Endothelial cell of umbilical vein (primary cell): Measurements from ENCODE around the gene GPR101. TPM values are rescaled to one million over a fixed set of nuclear protein-coding genes. Genes with fewer than 3 reads are reported as not detected.

Experiments
- BruUV-seq: library from RNA; stranded (reverse); fragments of 400-500 nt; replicated peaks from 2 replicates; lab custom pipeline; 2021; lab: Mats Ljungman, UMichigan
- CTCF ChIA-PET: fragments of 300-600, 350-600 bp; sonication (Branson Sonifier 250); formaldehyde crosslinking; loops from one replicate; lab custom pipeline; 2021; ENCODE audit warnings: antibody characterized with exemption, inconsistent platforms; lab: Charles Lee
- POLR2A ChIA-PET: fragments of 300-600, 350-600 bp; sonication (Branson Sonifier 250); formaldehyde crosslinking; loops from one replicate; lab custom pipeline; 2021; ENCODE audit warnings: antibody characterized with exemption, inconsistent platforms; lab: Charles Lee
- DNase-seq: peaks from one replicate; pipeline ENCODE4 v3.0.0-alpha.2; 2011; ENCODE audit warnings: low read depth, low spot score
- FAIRE-seq: peaks from 2 replicates; lab custom pipeline; 2011; peaks lifted over from hg19 to GRCh38; lab: Jason Lieb, UNC
- H2AFZ ChIP-seq: 2 replicates; pipeline ENCODE4 v1.6.0; 2012; ENCODE audit warnings: low read depth, low read length, control low read depth, inconsistent platforms
- H3K27ac ChIP-seq: 2 replicates; pipeline ENCODE4 v1.5.1; 2011; ENCODE audit warnings: low read depth, mild to moderate bottlenecking, control low read depth, low read length, moderate library complexity; ENCODE audit not compliant: insufficient read depth
- H3K27me3 ChIP-seq, 2 experiments: 2 replicates each; pipeline versions ENCODE4 v1.6.0 to v1.6.1; 2011; ENCODE audit warnings: low read length in 2 of 2, mixed read lengths in 1 of 2; ENCODE audit not compliant: control insufficient read depth in 2 of 2, insufficient read depth in 2 of 2
- H3K36me3 ChIP-seq, 2 experiments: 2 replicates in 1 of 2; 3 replicates in 1 of 2; pipeline ENCODE4 v1.5.1; 2011; ENCODE audit warnings: low read length in 2 of 2, mild to moderate bottlenecking in 1 of 2, moderate library complexity in 1 of 2; ENCODE audit not compliant: control insufficient read depth in 2 of 2, insufficient read depth in 2 of 2; ENCODE audit errors: extremely low read depth in 1 of 2
- H3K4me1 ChIP-seq: 3 replicates; pipeline ENCODE4 v1.5.1; 2011; ENCODE audit warnings: mild to moderate bottlenecking, low read length; ENCODE audit not compliant: control insufficient read depth, insufficient read depth; ENCODE audit errors: extremely low read depth
- H3K4me2 ChIP-seq: 2 replicates; pipeline ENCODE4 v1.6.1; 2011; ENCODE audit warnings: low read length, control low read depth, mixed read lengths; ENCODE audit not compliant: insufficient read depth
- H3K4me3 ChIP-seq, 3 experiments: fragments of 200-600 bp in 1 of 3; sonication (generic), shearing (Covaris generic) in 1 of 3; replicated peaks in 1 of 3; 2 replicates each; pipeline ENCODE4 v1.5.1; 2011 to 2016; ENCODE audit warnings: control low read depth in 3 of 3, low read length in 3 of 3, mild to moderate bottlenecking in 2 of 3, inconsistent platforms in 1 of 3, low read depth in 1 of 3, moderate library complexity in 1 of 3; ENCODE audit not compliant: insufficient read depth in 1 of 3
- H3K79me2 ChIP-seq: 2 replicates; pipeline ENCODE4 v1.6.0; 2012; ENCODE audit warnings: low read length, inconsistent platforms; ENCODE audit not compliant: control insufficient read depth, insufficient read depth
- H3K9ac ChIP-seq: replicated peaks from 2 replicates; pipeline ENCODE3; 2011; ENCODE audit warnings: low read length, control low read depth; ENCODE audit not compliant: insufficient read depth; ENCODE audit errors: extremely low read depth
- H3K9me1 ChIP-seq: replicated peaks from 3 replicates; pipeline ENCODE4 v1.6.0; 2011; ENCODE audit warnings: mild to moderate bottlenecking, low read length; ENCODE audit not compliant: control insufficient read depth, insufficient read depth; ENCODE audit errors: extremely low read depth
- H3K9me3 ChIP-seq: replicated peaks from 2 replicates; pipeline ENCODE4 v1.5.1; 2012; ENCODE audit warnings: low read length, inconsistent platforms; ENCODE audit not compliant: control insufficient read depth, insufficient read depth
- H4K20me1 ChIP-seq: replicated peaks from 2 replicates; pipeline ENCODE3; 2011; ENCODE audit warnings: mild to moderate bottlenecking, low read length; ENCODE audit not compliant: control insufficient read depth, insufficient read depth; ENCODE audit errors: extremely low read depth
- EZH2 ChIP-seq: IDR thresholded peaks from 2 replicates; pipeline ENCODE4 v1.6.1; 2012; ENCODE audit warnings: borderline replicate concordance, low read depth, mild to moderate bottlenecking, moderate library complexity, low read length, inconsistent platforms; ENCODE audit not compliant: severe bottlenecking
- FOS ChIP-seq: IDR thresholded peaks from 2 replicates; pipeline ENCODE4 v1.6.1; 2011; ENCODE audit warnings: mild to moderate bottlenecking, low read length, moderate library complexity, borderline replicate concordance; ENCODE audit not compliant: insufficient read depth
- POLR2A ChIP-seq: IDR thresholded peaks from 2 replicates; pipeline ENCODE4 v1.6.1; 2012; ENCODE audit warnings: low read depth, mild to moderate bottlenecking, control low read depth, low read length
- POLR2AphosphoS5 ChIP-seq: IDR thresholded peaks from 2 replicates; pipeline ENCODE4 v1.6.1; 2012; ENCODE audit warnings: low read depth, mild to moderate bottlenecking, control low read depth, low read length, moderate library complexity; ENCODE audit not compliant: insufficient read depth
- dilution Hi-C: fragments of 300-500 bp; cut with MboI; formaldehyde crosslinking; loops from one replicate; pipeline ENCODE4 v1.15.0; 2019; ENCODE audit warnings: low sequenced_read_pairs; ENCODE audit not compliant: extremely low pct_ligation_motif_present
- intact Hi-C: fragments of 100-400 bp; cut with micrococcal nuclease; formaldehyde crosslinking; loops from one replicate; pipeline ENCODE4 v1.10.0; 2022
- polyA plus RNA-seq, 4 experiments: library from polyadenylated mRNA; depleted of rRNA in 3 of 4; stranded (reverse) in 3 of 4; unstranded in 1 of 4; fragments of >200 nt; gene quantifications; 2 replicates each; pipeline versions ENCODE4 v1.2.1 to v1.2.3, GENCODE V29; 2011 to 2012; ENCODE audit warnings: missing spikeins in 1 of 4
- total RNA-seq: library from RNA; stranded (reverse); gene quantifications from 2 replicates; pipeline ENCODE4 v1.2.3, GENCODE V29; 2021
- TF ChIP-seq, protein P1 (sequence below): IDR thresholded peaks from 2 replicates; pipeline ENCODE4 v1.6.1; 2011; ENCODE audit not compliant: insufficient read depth, insufficient read length
- TF ChIP-seq, protein P2 (sequence below), 2 donors: IDR thresholded peaks; 1 replicate in 1 of 2; 2 replicates in 1 of 2; pipeline ENCODE4 v1.5.1; 2011; ENCODE audit warnings: low read length in 2 of 2, mild to moderate bottlenecking in 2 of 2, moderate library complexity in 2 of 2, control low read depth in 1 of 2, inconsistent platforms in 1 of 2, low read depth in 1 of 2; ENCODE audit not compliant: insufficient read depth in 1 of 2; ENCODE audit errors: extremely low read depth in 1 of 2

The GPR101 gene
- total and polyA plus RNA-seq, 2 donors (not counting 3 experiments of a cell fraction or from before 2014, with no cell fraction given): not detected

DNA sequence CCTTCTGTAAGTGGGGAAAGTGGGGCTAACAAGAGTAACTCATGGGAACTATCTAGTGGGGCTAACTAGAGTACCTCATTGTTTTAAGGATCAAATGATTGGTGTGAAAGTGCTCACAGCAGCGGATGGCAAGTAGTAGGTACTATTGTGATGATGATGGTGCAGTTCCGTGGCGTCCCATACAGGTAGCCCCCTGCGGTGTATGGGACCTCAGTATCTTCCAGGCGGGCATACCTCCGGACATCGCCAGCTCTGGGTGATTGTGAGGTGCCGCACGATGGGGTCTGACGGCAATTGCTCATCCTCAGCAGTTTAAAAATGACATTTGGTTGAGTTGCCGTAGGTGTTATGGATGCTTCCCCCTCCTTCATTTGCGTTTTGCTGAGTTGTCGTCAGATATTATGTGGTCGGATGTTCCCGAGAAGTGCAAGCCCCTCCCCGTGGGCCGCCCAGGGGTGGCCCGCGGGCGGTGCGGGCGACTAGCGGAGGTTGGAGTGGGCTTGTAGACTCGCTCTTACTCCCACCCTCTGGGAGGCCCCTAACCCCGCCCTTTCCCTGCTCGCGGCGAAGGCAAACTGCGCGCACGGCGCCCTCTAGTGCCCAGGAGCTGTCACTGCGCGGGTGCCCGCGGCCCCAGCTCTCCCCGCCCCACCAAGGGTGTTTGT lies 18.3 kb upstream of the GPR101 start:
- Histone ChIP-seq H3K9me1 (no peaks in the 10 kb centered on the region), H2AFZ (peak overlapping the region; percentile 70), H3K27me3 (peaks cover 9 to 23% of the 10 kb centered on the region in 2 experiments), H3K27ac (no peak overlapping the region), H3K79me2 (no peaks in the 10 kb centered on the region), H3K4me2 (peak overlapping the region; percentile 76), H3K4me3 (peak overlapping the region in 2 of 3 experiments; percentile 26 to 28), H4K20me1 (no peaks in the 10 kb centered on the region), H3K36me3 (no peaks in the 10 kb centered on the region), H3K9ac (no peak overlapping the region), H3K4me1 (no peaks in the 10 kb centered on the region), H3K9me3 (no peaks in the 10 kb centered on the region)
- BruUV-seq: no TSS peak
- dilution Hi-C loops (no loop called here), intact Hi-C loops (loop anchor here (1.0 to 5.0 kb wide), 2 partner anchors 97 to 340 kb away; no protein-coding TSS in a partner anchor)
- DNase-seq (peak; percentile 41), FAIRE-seq (peak; percentile 73)
- CTCF ChIA-PET: interaction anchor here (0.6 to 2.9 kb wide), 16 partner anchors 10 to 444 kb away, joined by 3 to 11 read pairs (median 5); partner anchors contain the start of gene GPR101
- TF ChIP-seq, protein P1, sequence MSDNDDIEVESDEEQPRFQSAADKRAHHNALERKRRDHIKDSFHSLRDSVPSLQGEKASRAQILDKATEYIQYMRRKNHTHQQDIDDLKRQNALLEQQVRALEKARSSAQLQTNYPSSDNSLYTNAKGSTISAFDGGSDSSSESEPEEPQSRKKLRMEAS: no peak
- TF ChIP-seq FOS (no peak), EZH2 (no peak), POLR2AphosphoS5 (no peak), POLR2A (no peak)
- TF ChIP-seq, protein P2, sequence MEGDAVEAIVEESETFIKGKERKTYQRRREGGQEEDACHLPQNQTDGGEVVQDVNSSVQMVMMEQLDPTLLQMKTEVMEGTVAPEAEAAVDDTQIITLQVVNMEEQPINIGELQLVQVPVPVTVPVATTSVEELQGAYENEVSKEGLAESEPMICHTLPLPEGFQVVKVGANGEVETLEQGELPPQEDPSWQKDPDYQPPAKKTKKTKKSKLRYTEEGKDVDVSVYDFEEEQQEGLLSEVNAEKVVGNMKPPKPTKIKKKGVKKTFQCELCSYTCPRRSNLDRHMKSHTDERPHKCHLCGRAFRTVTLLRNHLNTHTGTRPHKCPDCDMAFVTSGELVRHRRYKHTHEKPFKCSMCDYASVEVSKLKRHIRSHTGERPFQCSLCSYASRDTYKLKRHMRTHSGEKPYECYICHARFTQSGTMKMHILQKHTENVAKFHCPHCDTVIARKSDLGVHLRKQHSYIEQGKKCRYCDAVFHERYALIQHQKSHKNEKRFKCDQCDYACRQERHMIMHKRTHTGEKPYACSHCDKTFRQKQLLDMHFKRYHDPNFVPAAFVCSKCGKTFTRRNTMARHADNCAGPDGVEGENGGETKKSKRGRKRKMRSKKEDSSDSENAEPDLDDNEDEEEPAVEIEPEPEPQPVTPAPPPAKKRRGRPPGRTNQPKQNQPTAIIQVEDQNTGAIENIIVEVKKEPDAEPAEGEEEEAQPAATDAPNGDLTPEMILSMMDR (IDR thresholded peaks at IDR 0.05; ENCODE audit: extremely low read depth in 1 of 2, insufficient read depth in 1 of 2, low read depth in 1 of 2, low read length in 2 of 2): peak; percentile 70 to 91
- POLR2A ChIA-PET: no interaction called here
